Glutamatergic neuron (in vitro differentiated cells): ENCODE data around the gene KIT. TPM values are rescaled to one million over a fixed set of nuclear protein-coding genes. Genes with fewer than 3 reads are reported as not detected.

Experiments used
- DNase-seq: peaks from one replicate; pipeline ENCODE4 v3.0.0; 2022
- H3K27ac Mint-ChIP-seq: one replicate; pipeline ENCODE4 v1.8.0; 2020; ENCODE audit warnings: mild to moderate bottlenecking, mixed read lengths, inconsistent platforms; ENCODE audit not compliant: unreplicated experiment
- H3K27me3 Mint-ChIP-seq: one replicate; pipeline ENCODE4 v1.8.0; 2020; ENCODE audit warnings: mild to moderate bottlenecking, moderate library complexity, mixed read lengths, inconsistent platforms; ENCODE audit not compliant: unreplicated experiment
- H3K36me3 Mint-ChIP-seq: one replicate; pipeline ENCODE4 v1.8.0; 2020; ENCODE audit warnings: mild to moderate bottlenecking, mixed read lengths, inconsistent platforms; ENCODE audit not compliant: unreplicated experiment
- H3K4me1 Mint-ChIP-seq: one replicate; pipeline ENCODE4 v1.8.0; 2020; ENCODE audit warnings: mild to moderate bottlenecking, low read depth, mixed read lengths, inconsistent platforms; ENCODE audit not compliant: unreplicated experiment
- H3K4me3 Mint-ChIP-seq: one replicate; pipeline ENCODE4 v1.8.0; 2020; ENCODE audit warnings: mild to moderate bottlenecking, mixed read lengths, inconsistent platforms; ENCODE audit not compliant: unreplicated experiment
- H3K9me3 Mint-ChIP-seq: one replicate; pipeline ENCODE4 v1.8.0; 2020; ENCODE audit warnings: mild to moderate bottlenecking, moderate library complexity, mixed read lengths, inconsistent platforms; ENCODE audit not compliant: unreplicated experiment
- CTCF ChIP-seq: fragments of 200-600 bp; sonication (generic); IDR thresholded peaks from one replicate; pipeline ENCODE4 v1.5.0; 2021; ENCODE audit not compliant: partially characterized antibody, unreplicated experiment
- total RNA-seq: library from RNA; stranded (reverse); fragmentation: NEBNext Ultra II Directional; extraction: Animal tissue kit (Norgen Biotek cat#: 25700); gene quantifications from one replicate; pipeline ENCODE4 v1.2.1, GENCODE V29; 2021; ENCODE audit not compliant: unreplicated experiment

KIT gene
- total RNA-seq, 1 donor from 2014 or later: 3.0 TPM

GRCh38 chr4:54654753-54655152, 3.0 kb upstream of the KIT start:
- Mint-ChIP-seq H3K4me1 (peaks cover 4% of the 10 kb centered on the region), H3K27ac (no peak overlapping the region), H3K27me3 (peaks cover 14% of the 10 kb centered on the region), H3K9me3 (peaks cover 2% of the 10 kb centered on the region), H3K4me3 (no peak overlapping the region), H3K36me3 (no peaks in the 10 kb centered on the region)
- no peak for TF ChIP-seq CTCF
- DNase-seq: no peak

GRCh38 chr4:54657185-54657550, 589 bp upstream of the KIT start:
- Mint-ChIP-seq H3K27me3 (peaks cover 18% of the 10 kb centered on the region), H3K27ac (no peak overlapping the region), H3K4me1 (peaks cover 9% of the 10 kb centered on the region), H3K9me3 (peaks cover 5% of the 10 kb centered on the region), H3K4me3 (peak overlapping the region; percentile 79), H3K36me3 (no peaks in the 10 kb centered on the region)
- TF ChIP-seq CTCF: no peak
- DNase-seq: no peak

GRCh38 chr4:54658252-54659093, 716 bp downstream of the KIT start:
- TF ChIP-seq CTCF: no peak
- Mint-ChIP-seq H3K4me1 (peaks cover 9% of the 10 kb centered on the region), H3K27ac (no peak overlapping the region), H3K9me3 (peaks cover 5% of the 10 kb centered on the region), H3K4me3 (peak overlapping the region; percentile 90), H3K27me3 (peaks cover 16% of the 10 kb centered on the region), H3K36me3 (no peaks in the 10 kb centered on the region)
- peak; percentile 69 for DNase-seq

- no peaks in the 10 kb centered on the region for H3K36me3 Mint-ChIP-seq
- H3K4me1 Mint-ChIP-seq: peaks cover 9% of the 10 kb centered on the region
- DNase-seq: no peak
- no peak for TF ChIP-seq CTCF
- peaks cover 5% of the 10 kb centered on the region for H3K9me3 Mint-ChIP-seq
- H3K27ac Mint-ChIP-seq: no peak overlapping the region
- H3K4me3 Mint-ChIP-seq: peak overlapping the region; percentile 90
- peaks cover 15% of the 10 kb centered on the region for H3K27me3 Mint-ChIP-seq
Observed at GRCh38 chr4:54659313-54659712, 1.6 kb downstream of the KIT start.
